Loucy (cell line): ENCODE results near the gene GOLGA5.

ENCODE experiments used
- CTCF ChIP-seq: fragments of 200-600 bp; sonication (generic); conservative IDR thresholded peaks from 2 replicates; pipeline ENCODE4 v1.5.1; 2014; ENCODE audit warnings: mild to moderate bottlenecking, antibody characterized with exemption, low read length
- EZH2phosphoT487 ChIP-seq: fragments of 200-600 bp; IDR thresholded peaks from 2 replicates; pipeline ENCODE4 v1.6.1; 2018; ENCODE audit warnings: antibody characterized with exemption, mild to moderate bottlenecking, moderate library complexity, borderline replicate concordance

- TF ChIP-seq CTCF: no peak
- no peak for TF ChIP-seq EZH2phosphoT487
These were observed 439 bp downstream of the GOLGA5 start for GRCh38 chr14:92794547-92794941.
